ENCODE results near the gene SRSF12. TPM values are rescaled to one million over a fixed set of nuclear protein-coding genes. Genes with fewer than 3 reads are reported as not detected.

Gene SRSF12
- total and polyA plus RNA-seq, 9 of the 15 experiments (the other 6 are each of a cell fraction or from before 2014, with no cell fraction given): not detected

DNA sequence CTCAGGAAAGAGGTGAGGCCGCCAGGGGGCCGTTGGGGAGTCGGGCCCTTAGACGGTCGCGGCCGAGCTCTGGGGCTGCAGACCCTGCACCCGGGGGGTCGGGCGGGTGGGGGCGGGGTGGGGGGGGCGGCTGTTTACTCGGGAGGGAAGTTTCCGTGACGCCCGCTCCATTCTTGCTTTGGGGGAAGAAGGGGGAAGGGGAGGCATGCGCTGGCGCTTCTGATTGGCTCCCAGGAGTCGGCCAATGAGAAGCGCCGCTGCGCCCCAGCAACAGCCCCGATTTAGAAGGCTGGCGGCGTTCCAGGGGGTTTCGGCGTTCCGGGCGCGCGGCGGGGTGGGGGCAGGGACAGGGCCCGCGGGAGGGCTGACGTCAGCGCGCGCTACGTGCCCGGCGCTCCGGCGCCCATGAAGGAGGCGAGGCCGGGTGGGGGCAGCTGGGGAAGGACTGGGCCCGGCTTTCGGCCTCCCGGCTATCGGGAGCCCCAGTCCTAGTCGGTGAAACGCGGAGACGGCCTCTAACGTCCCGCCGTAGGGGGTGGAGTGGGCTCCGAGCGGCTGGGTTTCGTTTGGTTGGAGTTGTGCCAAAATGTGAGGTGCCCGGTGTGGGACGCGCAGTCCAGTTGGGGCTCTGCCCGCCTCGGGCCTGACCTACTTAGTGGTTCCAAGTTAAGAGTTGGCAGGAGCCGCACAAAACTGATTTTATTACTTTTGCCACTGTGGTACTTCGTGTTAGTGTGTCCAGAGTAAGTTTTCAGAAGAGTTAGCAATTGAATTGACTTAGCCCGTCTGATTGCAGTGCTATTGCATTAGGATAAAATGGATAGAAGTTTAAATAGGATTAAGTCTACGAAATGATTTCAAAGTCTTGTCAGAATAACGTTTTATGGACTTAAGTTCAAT, 36.2 kb downstream of the SRSF12 start (continued):
- TF ChIP-seq, protein P1, sequence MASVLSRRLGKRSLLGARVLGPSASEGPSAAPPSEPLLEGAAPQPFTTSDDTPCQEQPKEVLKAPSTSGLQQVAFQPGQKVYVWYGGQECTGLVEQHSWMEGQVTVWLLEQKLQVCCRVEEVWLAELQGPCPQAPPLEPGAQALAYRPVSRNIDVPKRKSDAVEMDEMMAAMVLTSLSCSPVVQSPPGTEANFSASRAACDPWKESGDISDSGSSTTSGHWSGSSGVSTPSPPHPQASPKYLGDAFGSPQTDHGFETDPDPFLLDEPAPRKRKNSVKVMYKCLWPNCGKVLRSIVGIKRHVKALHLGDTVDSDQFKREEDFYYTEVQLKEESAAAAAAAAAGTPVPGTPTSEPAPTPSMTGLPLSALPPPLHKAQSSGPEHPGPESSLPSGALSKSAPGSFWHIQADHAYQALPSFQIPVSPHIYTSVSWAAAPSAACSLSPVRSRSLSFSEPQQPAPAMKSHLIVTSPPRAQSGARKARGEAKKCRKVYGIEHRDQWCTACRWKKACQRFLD (CRISPR knock-in tag; IDR thresholded peaks at IDR 0.05): 0 out of 2 replicates have a peak, but pooled peaks have one; percentile 78
- TF ChIP-seq ZNF12 (CRISPR knock-in tag; IDR thresholded peaks at IDR 0.05) (no peak), ZNF431 (CRISPR knock-in tag; IDR thresholded peaks at IDR 0.05) (no peak), ILF3 (IDR thresholded peaks at IDR 0.05; ENCODE audit: borderline replicate concordance) (0 out of 2 replicates have a peak, but pooled peaks have one; percentile 18), PCBP1 (IDR thresholded peaks at IDR 0.05; ENCODE audit: low read depth, low read length, poor library complexity, severe bottlenecking) (peak; percentile 83), KDM2B (CRISPR knock-in tag; IDR thresholded peaks at IDR 0.05) (peak; percentile 61; the same call in 1 of the 2 replicates), TARDBP (IDR thresholded peaks at IDR 0.05) (peak; percentile 72), EP400 (IDR thresholded peaks at IDR 0.05) (peak; percentile 71), NFIX (CRISPR knock-in tag; IDR thresholded peaks at IDR 0.05; ENCODE audit: low read depth) (0 out of 2 replicates have a peak, but pooled peaks have one; percentile 14), POLR2A (conservative IDR thresholded peaks at IDR 0.05) (peak; percentile 85), ZBTB1 (CRISPR knock-in tag; IDR thresholded peaks at IDR 0.05; ENCODE audit: borderline replicate concordance, low read depth) (peak; percentile 25; the same call in 1 of the 2 replicates), RBFOX2 (IDR thresholded peaks at IDR 0.05; ENCODE audit: low read depth, low read length) (peak; percentile 85), CXXC5 (CRISPR knock-in tag; IDR thresholded peaks at IDR 0.05) (peak; percentile 95), MYNN (IDR thresholded peaks at IDR 0.05) (peak; percentile 45; the same call in 1 of the 2 replicates), MYNN (CRISPR knock-in tag; IDR thresholded peaks at IDR 0.05) (no peak), KDM4B (IDR thresholded peaks at IDR 0.05; ENCODE audit: borderline replicate concordance in 2 of 2, low read depth in 1 of 2) (0 out of 4 replicates have a peak, but pooled peaks of 1 of the 2 experiments have one; percentile 66), PTTG1 (tag; IDR thresholded peaks at IDR 0.05; ENCODE audit: low read depth) (no peak)
- TF ChIP-seq, protein P2, sequence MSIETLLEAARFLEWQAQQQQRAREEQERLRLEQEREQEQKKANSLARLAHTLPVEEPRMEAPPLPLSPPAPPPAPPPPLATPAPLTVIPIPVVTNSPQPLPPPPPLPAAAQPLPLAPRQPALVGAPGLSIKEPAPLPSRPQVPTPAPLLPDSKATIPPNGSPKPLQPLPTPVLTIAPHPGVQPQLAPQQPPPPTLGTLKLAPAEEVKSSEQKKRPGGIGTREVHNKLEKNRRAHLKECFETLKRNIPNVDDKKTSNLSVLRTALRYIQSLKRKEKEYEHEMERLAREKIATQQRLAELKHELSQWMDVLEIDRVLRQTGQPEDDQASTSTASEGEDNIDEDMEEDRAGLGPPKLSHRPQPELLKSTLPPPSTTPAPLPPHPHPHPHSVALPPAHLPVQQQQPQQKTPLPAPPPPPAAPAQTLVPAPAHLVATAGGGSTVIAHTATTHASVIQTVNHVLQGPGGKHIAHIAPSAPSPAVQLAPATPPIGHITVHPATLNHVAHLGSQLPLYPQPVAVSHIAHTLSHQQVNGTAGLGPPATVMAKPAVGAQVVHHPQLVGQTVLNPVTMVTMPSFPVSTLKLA (conservative IDR thresholded peaks at IDR 0.05): peak in 1 of 2 experiments; percentile 72; a peak in 2 of 4 replicates
- TF ChIP-seq, protein P3, sequence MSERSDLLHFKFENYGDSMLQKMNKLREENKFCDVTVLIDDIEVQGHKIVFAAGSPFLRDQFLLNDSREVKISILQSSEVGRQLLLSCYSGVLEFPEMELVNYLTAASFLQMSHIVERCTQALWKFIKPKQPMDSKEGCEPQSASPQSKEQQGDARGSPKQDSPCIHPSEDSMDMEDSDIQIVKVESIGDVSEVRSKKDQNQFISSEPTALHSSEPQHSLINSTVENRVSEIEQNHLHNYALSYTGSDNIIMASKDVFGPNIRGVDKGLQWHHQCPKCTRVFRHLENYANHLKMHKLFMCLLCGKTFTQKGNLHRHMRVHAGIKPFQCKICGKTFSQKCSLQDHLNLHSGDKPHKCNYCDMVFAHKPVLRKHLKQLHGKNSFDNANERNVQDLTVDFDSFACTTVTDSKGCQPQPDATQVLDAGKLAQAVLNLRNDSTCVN (CRISPR knock-in tag; IDR thresholded peaks at IDR 0.05): peak; percentile 27; the same call in 1 of the 2 replicates
- TF ChIP-seq, protein P4, sequence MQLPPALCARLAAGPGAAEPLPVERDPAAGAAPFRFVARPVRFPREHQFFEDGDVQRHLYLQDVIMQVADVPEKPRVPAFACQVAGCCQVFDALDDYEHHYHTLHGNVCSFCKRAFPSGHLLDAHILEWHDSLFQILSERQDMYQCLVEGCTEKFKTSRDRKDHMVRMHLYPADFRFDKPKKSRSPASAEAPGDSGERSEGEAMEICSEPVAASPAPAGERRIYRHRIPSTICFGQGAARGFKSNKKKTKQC (CRISPR knock-in tag; IDR thresholded peaks at IDR 0.05): 0 out of 2 replicates have a peak, but pooled peaks have one; percentile 33
- TF ChIP-seq, protein P5, sequence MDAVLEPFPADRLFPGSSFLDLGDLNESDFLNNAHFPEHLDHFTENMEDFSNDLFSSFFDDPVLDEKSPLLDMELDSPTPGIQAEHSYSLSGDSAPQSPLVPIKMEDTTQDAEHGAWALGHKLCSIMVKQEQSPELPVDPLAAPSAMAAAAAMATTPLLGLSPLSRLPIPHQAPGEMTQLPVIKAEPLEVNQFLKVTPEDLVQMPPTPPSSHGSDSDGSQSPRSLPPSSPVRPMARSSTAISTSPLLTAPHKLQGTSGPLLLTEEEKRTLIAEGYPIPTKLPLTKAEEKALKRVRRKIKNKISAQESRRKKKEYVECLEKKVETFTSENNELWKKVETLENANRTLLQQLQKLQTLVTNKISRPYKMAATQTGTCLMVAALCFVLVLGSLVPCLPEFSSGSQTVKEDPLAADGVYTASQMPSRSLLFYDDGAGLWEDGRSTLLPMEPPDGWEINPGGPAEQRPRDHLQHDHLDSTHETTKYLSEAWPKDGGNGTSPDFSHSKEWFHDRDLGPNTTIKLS (IDR thresholded peaks at IDR 0.05; ENCODE audit: borderline replicate concordance, low read depth): no peak

Data from K562 (cell line).